ENCODE measurements around the gene SYTL5. TPM values are rescaled to one million over a fixed set of nuclear protein-coding genes. Genes with fewer than 3 reads are reported as not detected.

SYTL5 gene
- polyA plus RNA-seq, 6 donors from 2014 or later, result not detected

DNA sequence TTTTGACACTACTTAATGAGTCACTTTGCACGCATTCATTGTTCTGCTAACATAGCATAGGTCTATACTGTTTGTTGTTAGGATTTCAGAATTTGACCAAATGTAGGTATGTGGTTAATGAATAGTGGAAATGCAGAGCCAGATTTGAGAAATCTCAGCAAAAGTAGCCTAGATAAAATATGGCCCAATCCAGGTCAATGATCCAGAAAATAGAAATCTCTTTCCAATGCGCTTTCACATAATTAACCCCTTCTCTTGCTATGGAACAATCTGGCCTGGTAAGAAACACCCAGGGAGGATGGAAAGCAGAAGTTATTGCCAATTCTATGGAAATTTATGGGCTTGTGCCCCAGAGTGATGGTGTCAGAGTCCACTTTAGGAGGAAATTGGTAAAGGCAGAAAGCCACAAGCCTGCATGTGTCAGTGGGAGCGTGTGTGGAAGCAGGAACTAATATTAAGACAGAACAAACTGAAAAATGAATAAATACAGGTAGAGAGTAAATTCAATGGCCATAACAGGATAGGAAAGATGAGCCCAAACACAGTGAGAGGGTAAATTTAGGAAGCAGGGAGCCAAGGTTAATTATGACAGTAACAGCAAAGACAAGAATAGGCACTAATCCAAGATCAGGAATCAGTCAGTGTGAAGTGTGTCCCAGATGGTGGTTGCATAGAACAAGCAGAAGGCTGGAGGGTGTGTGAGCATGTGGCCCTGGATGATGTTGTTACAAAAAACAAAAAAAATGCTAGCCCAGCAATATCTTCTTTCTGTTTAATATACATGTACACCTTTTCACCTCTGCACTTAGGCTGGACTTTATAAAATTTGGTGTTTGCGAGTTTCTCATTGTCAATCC, 102.9 kb downstream of the SYTL5 start:
- Mint-ChIP-seq H3K9me3 (peaks cover 0 to 10% (median 1%) of the 10 kb centered on the region in 7 donors), H3K4me3 (no peak overlapping the region), H3K36me3 (no peaks in the 10 kb centered on the region), H3K27ac (no peak overlapping the region), H3K27me3 (peaks cover 0 to 6% (median 4%) of the 10 kb centered on the region in 3 donors), H3K4me1 (peaks cover 0 to 2% (median 0%) of the 10 kb centered on the region in 3 donors)
- ATAC-seq (ENCODE audit: low read depth in 2 of 2) (no peak), DNase-seq (no peak)

- no peak for ATAC-seq (ENCODE audit: low read depth in 2 of 2)
- peaks cover 0 to 10% (median 2%) of the 10 kb centered on the region in 7 donors for H3K9me3 Mint-ChIP-seq
- DNase-seq, result no peak
- no peak overlapping the region for H3K27ac Mint-ChIP-seq
- peaks cover 0 to 8% (median 5%) of the 10 kb centered on the region in 3 donors for H3K27me3 Mint-ChIP-seq
- H3K4me3 Mint-ChIP-seq, result no peak overlapping the region
- no peaks in the 10 kb centered on the region for H3K36me3 Mint-ChIP-seq
- no peaks in the 10 kb centered on the region for H3K4me1 Mint-ChIP-seq
Observed at GRCh38 chrX:38110231-38110630, 103.9 kb downstream of the SYTL5 start.

DNA sequence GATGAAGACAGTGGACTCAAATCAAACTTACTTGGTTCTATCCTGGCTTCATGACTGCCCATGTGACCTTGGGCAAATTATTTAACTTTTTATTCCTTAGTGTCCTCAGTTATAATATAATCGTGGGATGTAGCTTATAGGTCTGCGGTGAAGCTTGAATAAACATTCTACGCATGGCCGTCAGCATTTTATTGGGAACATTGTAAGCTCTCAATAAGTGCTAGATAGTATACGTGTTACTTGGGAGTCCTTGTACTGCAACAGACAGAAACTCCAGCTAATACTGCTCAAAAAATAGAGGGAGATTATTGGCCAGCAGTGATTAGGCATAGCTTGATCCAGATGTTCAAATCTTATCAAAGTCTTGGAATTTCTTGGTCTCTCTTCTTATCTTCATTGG, 104.8 kb downstream of the SYTL5 start:
- H3K4me1 Mint-ChIP-seq, result no peaks in the 10 kb centered on the region
- H3K27ac Mint-ChIP-seq, result no peak overlapping the region
- H3K27me3 Mint-ChIP-seq, result peaks cover 0 to 8% (median 5%) of the 10 kb centered on the region in 3 donors
- no peak overlapping the region for H3K4me3 Mint-ChIP-seq
- DNase-seq (no peak), ATAC-seq (ENCODE audit: low read depth in 2 of 2) (no peak)
- H3K9me3 Mint-ChIP-seq, result peaks cover 0 to 18% (median 4%) of the 10 kb centered on the region in 7 donors
- no peaks in the 10 kb centered on the region for H3K36me3 Mint-ChIP-seq

GRCh38 chrX:38112566-38112965, 106.2 kb downstream of the SYTL5 start:
- Mint-ChIP-seq H3K27ac (no peak overlapping the region), H3K4me1 (no peaks in the 10 kb centered on the region), H3K9me3 (peaks cover 0 to 20% (median 4%) of the 10 kb centered on the region in 7 donors), H3K4me3 (no peak overlapping the region), H3K36me3 (no peaks in the 10 kb centered on the region), H3K27me3 (peaks cover 0 to 8% (median 5%) of the 10 kb centered on the region in 3 donors)
- DNase-seq (no peak), ATAC-seq (ENCODE audit: low read depth in 2 of 2) (no peak)

DNA sequence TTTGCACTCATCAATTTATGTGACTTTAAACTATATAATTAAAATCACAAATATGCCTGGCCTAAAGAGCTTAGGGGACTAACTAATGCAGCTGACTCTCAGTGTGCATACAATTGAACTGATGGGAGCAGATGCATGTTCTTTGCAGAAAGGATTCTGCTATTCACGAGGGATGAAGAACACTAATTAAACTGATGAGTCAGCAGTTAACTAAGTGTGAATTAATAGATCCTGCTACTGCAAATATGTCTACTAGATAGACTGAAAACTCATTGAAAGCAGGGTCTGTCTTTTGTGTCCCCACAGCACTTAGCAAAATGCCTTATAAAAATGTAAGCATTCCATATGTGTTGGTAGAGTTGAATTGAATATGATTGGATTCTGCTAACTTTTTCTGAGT, 110.4 kb downstream of the SYTL5 start:
- Mint-ChIP-seq H3K4me3 (no peak overlapping the region), H3K4me1 (no peaks in the 10 kb centered on the region), H3K9me3 (peaks cover 0 to 10% (median 4%) of the 10 kb centered on the region in 7 donors), H3K27me3 (peaks cover 0 to 8% (median 5%) of the 10 kb centered on the region in 3 donors), H3K36me3 (no peaks in the 10 kb centered on the region), H3K27ac (no peak overlapping the region)
- no peak for ATAC-seq (ENCODE audit: low read depth in 2 of 2)
- DNase-seq, result no peak

GRCh38 chrX:38117485-38117884, 111.1 kb downstream of the SYTL5 start:
- Mint-ChIP-seq H3K27ac (no peak overlapping the region), H3K4me3 (no peak overlapping the region), H3K9me3 (peaks cover 0 to 10% (median 4%) of the 10 kb centered on the region in 7 donors), H3K4me1 (no peaks in the 10 kb centered on the region), H3K27me3 (peaks cover 0 to 8% (median 5%) of the 10 kb centered on the region in 3 donors), H3K36me3 (no peaks in the 10 kb centered on the region)
- DNase-seq, result no peak
- ATAC-seq (ENCODE audit: low read depth in 2 of 2), result no peak

DNA sequence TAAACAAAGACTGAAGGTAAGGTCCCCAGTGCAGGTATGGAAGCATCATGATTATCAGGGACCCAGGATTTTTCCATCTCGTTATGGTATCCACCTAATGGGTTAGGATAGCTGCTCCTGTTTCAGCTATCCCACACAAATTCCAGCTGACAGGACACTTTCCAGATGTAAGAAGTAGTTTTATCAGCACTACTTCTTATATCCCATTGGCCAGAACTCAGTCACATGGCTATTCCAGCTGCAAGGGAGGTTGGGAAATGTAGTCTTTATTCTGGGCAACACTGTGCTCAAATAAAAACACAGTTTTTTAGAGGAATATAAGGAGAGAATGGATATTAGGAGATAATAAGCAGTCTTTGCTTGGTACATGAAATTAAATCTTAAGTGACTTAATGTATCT, 117.6 kb downstream of the SYTL5 start:
- no peak overlapping the region for H3K4me3 Mint-ChIP-seq
- H3K27ac Mint-ChIP-seq, result no peak overlapping the region
- DNase-seq, result no peak
- peaks cover 0 to 3% (median 0%) of the 10 kb centered on the region in 7 donors for H3K9me3 Mint-ChIP-seq
- no peaks in the 10 kb centered on the region for H3K36me3 Mint-ChIP-seq
- no peak for ATAC-seq (ENCODE audit: low read depth in 2 of 2)
- H3K4me1 Mint-ChIP-seq, result no peaks in the 10 kb centered on the region
- no peaks in the 10 kb centered on the region for H3K27me3 Mint-ChIP-seq

DNA sequence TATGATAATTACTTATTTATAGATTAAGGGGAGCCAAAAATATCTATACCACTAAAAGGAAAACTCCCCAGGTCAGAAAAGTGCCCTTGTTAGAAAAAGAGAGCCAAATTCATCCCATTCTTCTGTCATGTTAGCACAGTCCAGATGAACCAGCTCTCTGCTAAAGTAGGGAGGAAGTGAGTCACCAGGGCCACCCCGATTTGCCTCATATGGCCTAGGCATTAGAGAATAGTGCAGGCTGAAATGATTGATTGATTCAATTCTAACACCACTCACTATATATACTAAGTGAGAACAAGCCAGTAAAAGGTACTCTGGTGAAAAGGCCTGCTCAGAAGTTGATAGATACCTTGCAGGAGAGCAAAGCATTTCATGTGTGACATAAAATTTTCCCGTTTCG, 119.8 kb downstream of the SYTL5 start:
- H3K27me3 Mint-ChIP-seq, result peaks cover 0 to 10% (median 0%) of the 10 kb centered on the region in 3 donors
- no peak overlapping the region for H3K27ac Mint-ChIP-seq
- peaks cover 0 to 3% (median 0%) of the 10 kb centered on the region in 7 donors for H3K9me3 Mint-ChIP-seq
- no peak for ATAC-seq (ENCODE audit: low read depth in 2 of 2)
- H3K36me3 Mint-ChIP-seq, result no peaks in the 10 kb centered on the region
- H3K4me1 Mint-ChIP-seq, result no peaks in the 10 kb centered on the region
- no peak overlapping the region for H3K4me3 Mint-ChIP-seq
- no peak for DNase-seq

DNA sequence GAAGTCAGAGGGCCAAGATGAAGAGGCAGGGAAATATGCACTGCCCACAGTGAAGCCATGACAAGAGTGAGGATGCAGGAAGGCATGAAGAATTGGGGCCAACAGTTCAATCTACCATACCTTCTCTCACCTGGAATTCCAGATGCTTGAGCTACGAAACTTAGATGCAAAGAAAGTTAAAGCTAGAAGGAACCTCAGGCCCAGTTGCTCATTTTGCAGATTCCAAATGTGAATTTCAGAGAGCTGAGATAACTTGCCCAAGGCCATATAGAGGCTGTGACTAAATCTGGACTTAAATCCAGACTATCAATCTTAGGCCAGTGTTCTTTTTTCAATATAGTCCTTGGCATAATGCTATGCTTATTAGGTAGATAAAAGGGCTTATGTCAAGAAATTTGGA, 121.6 kb downstream of the SYTL5 start:
- Mint-ChIP-seq H3K4me1 (no peaks in the 10 kb centered on the region), H3K9me3 (peaks cover 0 to 3% (median 0%) of the 10 kb centered on the region in 7 donors), H3K27me3 (peaks cover 0 to 10% (median 0%) of the 10 kb centered on the region in 3 donors), H3K4me3 (no peak overlapping the region), H3K27ac (no peak overlapping the region), H3K36me3 (no peaks in the 10 kb centered on the region)
- ATAC-seq (ENCODE audit: low read depth in 2 of 2) (no peak), DNase-seq (no peak)

- H3K27me3 Mint-ChIP-seq, result peaks cover 0 to 10% (median 0%) of the 10 kb centered on the region in 3 donors
- no peak overlapping the region for H3K4me3 Mint-ChIP-seq
- H3K4me1 Mint-ChIP-seq, result no peaks in the 10 kb centered on the region
- H3K27ac Mint-ChIP-seq, result no peak overlapping the region
- H3K9me3 Mint-ChIP-seq, result peaks cover 0 to 3% (median 0%) of the 10 kb centered on the region in 7 donors
- ATAC-seq (ENCODE audit: low read depth in 2 of 2), result no peak
- no peak for DNase-seq
- no peaks in the 10 kb centered on the region for H3K36me3 Mint-ChIP-seq
Observed at GRCh38 chrX:38129366-38129765, 123.0 kb downstream of the SYTL5 start.

- Mint-ChIP-seq H3K27me3 (peaks cover 0 to 19% (median 6%) of the 10 kb centered on the region in 3 donors), H3K9me3 (no peaks in the 10 kb centered on the region), H3K27ac (no peak overlapping the region), H3K4me3 (no peak overlapping the region), H3K4me1 (no peaks in the 10 kb centered on the region), H3K36me3 (no peaks in the 10 kb centered on the region)
- ATAC-seq (ENCODE audit: low read depth in 2 of 2) (no peak), DNase-seq (no peak)
Observed at GRCh38 chrX:38138157-38138891, 132.0 kb downstream of the SYTL5 start.

GRCh38 chrX:38138900-38139299, 132.5 kb downstream of the SYTL5 start:
- ATAC-seq (ENCODE audit: low read depth in 2 of 2) (no peak), DNase-seq (no peak)
- H3K36me3 Mint-ChIP-seq, result no peaks in the 10 kb centered on the region
- H3K4me3 Mint-ChIP-seq, result no peak overlapping the region
- H3K4me1 Mint-ChIP-seq, result no peaks in the 10 kb centered on the region
- no peaks in the 10 kb centered on the region for H3K9me3 Mint-ChIP-seq
- peaks cover 0 to 19% (median 6%) of the 10 kb centered on the region in 3 donors for H3K27me3 Mint-ChIP-seq
- H3K27ac Mint-ChIP-seq, result no peak overlapping the region

- H3K9me3 Mint-ChIP-seq, result peaks cover 0 to 3% (median 0%) of the 10 kb centered on the region in 7 donors
- H3K4me3 Mint-ChIP-seq, result no peak overlapping the region
- no peaks in the 10 kb centered on the region for H3K4me1 Mint-ChIP-seq
- no peak overlapping the region for H3K27ac Mint-ChIP-seq
- H3K36me3 Mint-ChIP-seq, result no peaks in the 10 kb centered on the region
- ATAC-seq (ENCODE audit: low read depth in 2 of 2), result no peak
- DNase-seq, result no peak
- peaks cover 11 to 39% (median 16%) of the 10 kb centered on the region in 3 donors for H3K27me3 Mint-ChIP-seq
Observed at GRCh38 chrX:38142610-38143009, 136.3 kb downstream of the SYTL5 start.

- Mint-ChIP-seq H3K4me1 (no peaks in the 10 kb centered on the region), H3K9me3 (peaks cover 0 to 3% (median 0%) of the 10 kb centered on the region in 7 donors), H3K4me3 (no peak overlapping the region), H3K27me3 (peaks cover 10 to 38% (median 11%) of the 10 kb centered on the region in 3 donors), H3K27ac (no peak overlapping the region), H3K36me3 (no peaks in the 10 kb centered on the region)
- DNase-seq, result no peak
- no peak for ATAC-seq (ENCODE audit: low read depth in 2 of 2)
Observed at GRCh38 chrX:38149016-38149415, 142.7 kb downstream of the SYTL5 start.

Data from naive B cell (primary cell).